K562 (cell line): ENCODE measurements around the gene PRODH. TPM values are rescaled to one million over a fixed set of nuclear protein-coding genes. Genes with fewer than 3 reads are reported as not detected.

Source experiments
- BCOR ChIP-seq: fragments of 450-650 bp; IDR thresholded peaks from 2 replicates; pipeline ENCODE4 v1.6.1; 2016
- FOS ChIP-seq: IDR thresholded peaks from 3 replicates; pipeline ENCODE4 v1.6.1; 2011; ENCODE audit not compliant: insufficient read length; ENCODE audit errors: extremely low read depth
- HEY1 ChIP-seq: fragments of 250-450 bp; sonication (Bioruptor Pico); IDR thresholded peaks from 2 replicates; pipeline ENCODE4 v1.5.0; 2020; ENCODE audit warnings: mild to moderate bottlenecking, moderate library complexity, borderline replicate concordance
- HNRNPL ChIP-seq: fragments of 200-400 bp; formaldehyde crosslinking; IDR thresholded peaks from 2 replicates; pipeline ENCODE4 v1.6.1; 2017; ENCODE audit warnings: low read depth, mild to moderate bottlenecking, low read length
- KDM4B ChIP-seq, 2 experiments: fragments of 450-650 bp in 1 of 2; sonication (generic) in 1 of 2; IDR thresholded peaks; 2 replicates each; pipeline ENCODE4 v1.6.1; 2016 to 2017; ENCODE audit warnings: borderline replicate concordance in 2 of 2, antibody characterized with exemption in 1 of 2, low read depth in 1 of 2, mild to moderate bottlenecking in 1 of 2
- MYC ChIP-seq, 2 experiments: fragments of 250-450 bp in 1 of 2; sonication (Bioruptor Pico) in 1 of 2; IDR thresholded peaks; 2 replicates each; pipeline versions ENCODE4 v1.5.1 to v1.6.1; 2012 to 2021; ENCODE audit warnings: low read depth in 2 of 2, borderline replicate concordance in 1 of 2, improper control_type of control experiment in 1 of 2, low read length in 1 of 2, mild to moderate bottlenecking in 1 of 2, moderate library complexity in 1 of 2
- NUFIP1 ChIP-seq: fragments of 450-650 bp; IDR thresholded peaks from 2 replicates; pipeline ENCODE4 v1.6.1; 2018; ENCODE audit not compliant: partially characterized antibody
- PRMT5 ChIP-seq: sonication (generic); formaldehyde crosslinking; IDR thresholded peaks from 2 replicates; pipeline ENCODE4 v1.5.0; 2020; ENCODE audit warnings: missing genetic modification reagents
- SIX5 ChIP-seq, 2 experiments: IDR thresholded peaks; 2 replicates each; pipeline ENCODE4 v1.6.1; 2011; ENCODE audit warnings: low read length in 2 of 2, borderline replicate concordance in 1 of 2, low read depth in 1 of 2, mild to moderate bottlenecking in 1 of 2, moderate library complexity in 1 of 2; ENCODE audit not compliant: insufficient read depth in 1 of 2
- TAL1 ChIP-seq: fragments of 450-650 bp; IDR thresholded peaks from 2 replicates; pipeline ENCODE4 v1.6.1; 2016; ENCODE audit warnings: mild to moderate bottlenecking
- U2AF1 ChIP-seq: fragments of 200-400 bp; formaldehyde crosslinking; optimal IDR thresholded peaks from 2 replicates; pipeline ENCODE3; 2017; ENCODE audit warnings: mild to moderate bottlenecking, low read depth, low read length, moderate library complexity
- XRCC4 ChIP-seq: IDR thresholded peaks from one replicate; pipeline ENCODE4 v1.6.1; 2011; ENCODE audit not compliant: insufficient read depth, insufficient read length; ENCODE audit errors: extremely low read depth
- YBX1 ChIP-seq: fragments of 450-650 bp; IDR thresholded peaks from 2 replicates; pipeline ENCODE4 v1.7.1; 2016; ENCODE audit warnings: mild to moderate bottlenecking
- ZBED1 ChIP-seq: IDR thresholded peaks from 2 replicates; pipeline ENCODE4 v1.6.1; 2014
- ZNF12 ChIP-seq: sonication (generic); formaldehyde crosslinking; IDR thresholded peaks from 2 replicates; pipeline ENCODE4 v1.4.0; 2020; ENCODE audit warnings: mild to moderate bottlenecking, missing genetic modification reagents
- ZNF140 ChIP-seq: fragments of 250-450 bp; sonication (Bioruptor Pico); IDR thresholded peaks from 2 replicates; pipeline ENCODE4 v1.8.0; 2021; ENCODE audit warnings: moderate library complexity, mild to moderate bottlenecking, inconsistent platforms
- polyA plus RNA-seq, 8 experiments: library from polyadenylated mRNA; depleted of rRNA in 4 of 8; stranded (reverse) in 5 of 8; unstranded in 3 of 8; fragments of >200 nt; fragmentation: Nextera tagmentation in 2 of 8; fragmentation: Illumina TruSeq in 1 of 8; extraction: Ambion mirVana in 2 of 8; extraction: Trizol in 1 of 8; gene quantifications; 2 replicates each; pipeline versions ENCODE4 v1.2.1 to v1.2.3, GENCODE V29; 2011 to 2014; ENCODE audit warnings: inconsistent platforms in 1 of 8, missing spikeins in 1 of 8
- total RNA-seq, 7 experiments: library from RNA; depleted of rRNA in 6 of 7; stranded (reverse); fragments of >200 nt in 6 of 7; fragmentation: Illumina TruSeq in 2 of 7; extraction: Trizol in 2 of 7; gene quantifications; 2 replicates each; pipeline versions ENCODE4 v1.2.1 to v1.2.3, GENCODE V29; 2011 to 2021; ENCODE audit warnings: low replicate concordance in 1 of 7
- TF ChIP-seq, protein P1 (sequence below): fragments of 450-650 bp; IDR thresholded peaks from 2 replicates; pipeline ENCODE4 v1.6.1; 2016
- TF ChIP-seq, protein P2 (sequence below): fragments of 250-450 bp; sonication (Bioruptor Pico); IDR thresholded peaks from 2 replicates; pipeline ENCODE4 v1.8.0; 2022; ENCODE audit warnings: moderate library complexity, mild to moderate bottlenecking, inconsistent platforms
- TF ChIP-seq, protein P3 (sequence below): fragments of 450-650 bp; formaldehyde crosslinking; conservative IDR thresholded peaks from 2 replicates; pipeline ENCODE4 v1.4.0; 2022; ENCODE audit warnings: mild to moderate bottlenecking, missing genetic modification characterization
- TF ChIP-seq, protein P4 (sequence below): sonication (generic); formaldehyde crosslinking; IDR thresholded peaks from 2 replicates; pipeline ENCODE4 v1.8.1; 2023; ENCODE audit warnings: mild to moderate bottlenecking, missing genetic modification reagents
- TF ChIP-seq, protein P5 (sequence below): sonication (generic); formaldehyde crosslinking; IDR thresholded peaks from 2 replicates; pipeline ENCODE4 v1.9.0; 2022; ENCODE audit warnings: mild to moderate bottlenecking, missing genetic modification reagents
- TF ChIP-seq, protein P6 (sequence below): sonication (generic); formaldehyde crosslinking; IDR thresholded peaks from 2 replicates; pipeline ENCODE4 v1.8.1; 2022; ENCODE audit warnings: missing genetic modification reagents

The PRODH gene
- total and polyA plus RNA-seq, 9 of the 15 experiments (the other 6 are each of a cell fraction or from before 2014, with no cell fraction given) = 0.07 to 0.11 TPM; not detected in 7

DNA sequence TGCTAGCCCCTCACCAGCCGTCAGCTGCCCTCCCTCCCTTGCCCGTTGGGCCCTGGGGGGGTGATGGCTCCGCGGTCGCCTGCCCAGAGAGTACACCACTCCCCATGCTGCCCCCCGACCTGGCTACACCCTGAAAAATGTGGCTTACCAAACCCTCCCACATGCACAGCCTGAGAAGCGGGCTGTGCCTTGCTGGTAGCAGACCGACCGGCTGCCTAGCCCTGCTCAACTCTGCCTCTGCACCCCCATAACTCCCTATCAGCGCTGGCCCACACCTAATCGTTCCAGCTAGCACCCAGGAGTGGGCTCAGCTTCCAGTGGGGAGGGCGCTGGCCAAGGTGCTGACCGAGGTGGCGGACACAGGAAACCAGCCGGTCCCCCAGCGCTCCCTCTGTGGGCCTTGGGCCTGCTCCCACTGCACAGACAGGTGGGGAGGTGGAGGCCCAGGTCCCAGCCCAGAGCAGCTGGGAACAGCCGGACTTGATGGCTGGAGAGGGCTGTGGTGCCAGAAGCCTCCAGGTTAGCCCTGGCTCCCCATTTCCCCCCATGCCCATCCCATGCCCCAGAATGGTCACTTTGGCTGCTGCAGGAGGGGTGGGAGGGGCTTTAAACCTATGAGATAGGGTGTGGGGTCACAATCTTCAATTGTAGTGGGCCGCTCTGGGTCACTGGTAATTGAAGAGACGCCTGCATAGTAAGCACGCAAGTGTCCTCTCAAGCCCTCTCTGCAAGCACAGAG lies 32.1 kb upstream of the PRODH start (continued):
- no peak for TF ChIP-seq XRCC4
- TF ChIP-seq TAL1 = no peak
- TF ChIP-seq SIX5 (IDR thresholded peaks at IDR 0.05; ENCODE audit: borderline replicate concordance in 1 of 2, insufficient read depth in 1 of 2, low read depth in 1 of 2, low read length in 2 of 2) = no peak; a peak in 1 of 4 replicates
- TF ChIP-seq PRMT5 (CRISPR knock-in tag) = peak; percentile 94
- TF ChIP-seq ZNF12 (CRISPR knock-in tag) = peak; percentile 89
- no peak for TF ChIP-seq ZBED1
- TF ChIP-seq BCOR = no peak
- TF ChIP-seq HNRNPL = no peak
- TF ChIP-seq, protein P1, sequence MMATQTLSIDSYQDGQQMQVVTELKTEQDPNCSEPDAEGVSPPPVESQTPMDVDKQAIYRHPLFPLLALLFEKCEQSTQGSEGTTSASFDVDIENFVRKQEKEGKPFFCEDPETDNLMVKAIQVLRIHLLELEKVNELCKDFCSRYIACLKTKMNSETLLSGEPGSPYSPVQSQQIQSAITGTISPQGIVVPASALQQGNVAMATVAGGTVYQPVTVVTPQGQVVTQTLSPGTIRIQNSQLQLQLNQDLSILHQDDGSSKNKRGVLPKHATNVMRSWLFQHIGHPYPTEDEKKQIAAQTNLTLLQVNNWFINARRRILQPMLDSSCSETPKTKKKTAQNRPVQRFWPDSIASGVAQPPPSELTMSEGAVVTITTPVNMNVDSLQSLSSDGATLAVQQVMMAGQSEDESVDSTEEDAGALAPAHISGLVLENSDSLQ = no peak
- TF ChIP-seq, protein P2, sequence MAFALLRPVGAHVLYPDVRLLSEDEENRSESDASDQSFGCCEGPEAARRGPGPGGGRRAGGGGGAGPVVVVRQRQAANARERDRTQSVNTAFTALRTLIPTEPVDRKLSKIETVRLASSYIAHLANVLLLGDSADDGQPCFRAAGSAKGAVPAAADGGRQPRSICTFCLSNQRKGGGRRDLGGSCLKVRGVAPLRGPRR (CRISPR knock-in tag) = no peak
- no peak for TF ChIP-seq HEY1 (CRISPR knock-in tag)
- TF ChIP-seq, protein P3, sequence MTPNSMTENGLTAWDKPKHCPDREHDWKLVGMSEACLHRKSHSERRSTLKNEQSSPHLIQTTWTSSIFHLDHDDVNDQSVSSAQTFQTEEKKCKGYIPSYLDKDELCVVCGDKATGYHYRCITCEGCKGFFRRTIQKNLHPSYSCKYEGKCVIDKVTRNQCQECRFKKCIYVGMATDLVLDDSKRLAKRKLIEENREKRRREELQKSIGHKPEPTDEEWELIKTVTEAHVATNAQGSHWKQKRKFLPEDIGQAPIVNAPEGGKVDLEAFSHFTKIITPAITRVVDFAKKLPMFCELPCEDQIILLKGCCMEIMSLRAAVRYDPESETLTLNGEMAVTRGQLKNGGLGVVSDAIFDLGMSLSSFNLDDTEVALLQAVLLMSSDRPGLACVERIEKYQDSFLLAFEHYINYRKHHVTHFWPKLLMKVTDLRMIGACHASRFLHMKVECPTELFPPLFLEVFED (CRISPR knock-in tag) = no peak
- TF ChIP-seq, protein P4, sequence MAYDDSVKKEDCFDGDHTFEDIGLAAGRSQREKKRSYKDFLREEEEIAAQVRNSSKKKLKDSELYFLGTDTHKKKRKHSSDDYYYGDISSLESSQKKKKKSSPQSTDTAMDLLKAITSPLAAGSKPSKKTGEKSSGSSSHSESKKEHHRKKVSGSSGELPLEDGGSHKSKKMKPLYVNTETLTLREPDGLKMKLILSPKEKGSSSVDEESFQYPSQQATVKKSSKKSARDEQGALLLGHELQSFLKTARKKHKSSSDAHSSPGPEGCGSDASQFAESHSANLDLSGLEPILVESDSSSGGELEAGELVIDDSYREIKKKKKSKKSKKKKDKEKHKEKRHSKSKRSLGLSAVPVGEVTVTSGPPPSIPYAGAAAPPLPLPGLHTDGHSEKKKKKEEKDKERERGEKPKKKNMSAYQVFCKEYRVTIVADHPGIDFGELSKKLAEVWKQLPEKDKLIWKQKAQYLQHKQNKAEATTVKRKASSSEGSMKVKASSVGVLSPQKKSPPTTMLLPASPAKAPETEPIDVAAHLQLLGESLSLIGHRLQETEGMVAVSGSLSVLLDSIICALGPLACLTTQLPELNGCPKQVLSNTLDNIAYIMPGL (CRISPR knock-in tag) = peak; percentile 93
- TF ChIP-seq, protein P5, sequence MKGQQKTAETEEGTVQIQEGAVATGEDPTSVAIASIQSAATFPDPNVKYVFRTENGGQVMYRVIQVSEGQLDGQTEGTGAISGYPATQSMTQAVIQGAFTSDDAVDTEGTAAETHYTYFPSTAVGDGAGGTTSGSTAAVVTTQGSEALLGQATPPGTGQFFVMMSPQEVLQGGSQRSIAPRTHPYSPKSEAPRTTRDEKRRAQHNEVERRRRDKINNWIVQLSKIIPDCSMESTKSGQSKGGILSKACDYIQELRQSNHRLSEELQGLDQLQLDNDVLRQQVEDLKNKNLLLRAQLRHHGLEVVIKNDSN (CRISPR knock-in tag) = peak; percentile 49
- no peak for TF ChIP-seq FOS
- TF ChIP-seq MYC (IDR thresholded peaks at IDR 0.05; ENCODE audit: low read depth, low read length) = no peak
- no peak for TF ChIP-seq MYC (CRISPR knock-in tag; IDR thresholded peaks at IDR 0.05; ENCODE audit: borderline replicate concordance, low read depth)
- no peak for TF ChIP-seq YBX1
- TF ChIP-seq KDM4B (IDR thresholded peaks at IDR 0.05; ENCODE audit: borderline replicate concordance in 2 of 2, low read depth in 1 of 2) = no peak
- TF ChIP-seq ZNF140 (CRISPR knock-in tag) = no peak
- no peak for TF ChIP-seq NUFIP1
- TF ChIP-seq, protein P6, sequence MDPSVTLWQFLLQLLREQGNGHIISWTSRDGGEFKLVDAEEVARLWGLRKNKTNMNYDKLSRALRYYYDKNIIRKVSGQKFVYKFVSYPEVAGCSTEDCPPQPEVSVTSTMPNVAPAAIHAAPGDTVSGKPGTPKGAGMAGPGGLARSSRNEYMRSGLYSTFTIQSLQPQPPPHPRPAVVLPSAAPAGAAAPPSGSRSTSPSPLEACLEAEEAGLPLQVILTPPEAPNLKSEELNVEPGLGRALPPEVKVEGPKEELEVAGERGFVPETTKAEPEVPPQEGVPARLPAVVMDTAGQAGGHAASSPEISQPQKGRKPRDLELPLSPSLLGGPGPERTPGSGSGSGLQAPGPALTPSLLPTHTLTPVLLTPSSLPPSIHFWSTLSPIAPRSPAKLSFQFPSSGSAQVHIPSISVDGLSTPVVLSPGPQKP (CRISPR knock-in tag) = no peak
- TF ChIP-seq U2AF1 = no peak
